ENCODE measurements around the gene GTPBP4.
A peak's percentile ranks its signal among the peaks of the same experiment; 100 is the strongest.

The GTPBP4 gene

GRCh38 chr10:987870-988666 is at the start of gene GTPBP4:
GTPBP4 (plus strand) TSS chr10:988434; CDS start chr10:988480, 46 bp downstream.
- DNase-seq, result peak; percentile 77

- no peak for DNase-seq
These were observed 49.1 kb upstream of the GTPBP4 start for GRCh38 chr10:938941-939678.

GRCh38 chr10:943334-944033 is 44.8 kb upstream of the GTPBP4 start:
- no peak for DNase-seq

GRCh38 chr10:944034-944831 is 44.0 kb upstream of the GTPBP4 start:
- DNase-seq, result no peak

- no peak for DNase-seq
These were observed 42.5 kb upstream of the GTPBP4 start for GRCh38 chr10:945778-946177.

- no peak for DNase-seq
These were observed 41.2 kb upstream of the GTPBP4 start for GRCh38 chr10:947051-947450.

- no peak for DNase-seq
These were observed 40.4 kb upstream of the GTPBP4 start for GRCh38 chr10:947881-948280.

- no peak for DNase-seq
These were observed 39.9 kb upstream of the GTPBP4 start for GRCh38 chr10:948347-948746.

- DNase-seq, result no peak
These were observed 38.8 kb upstream of the GTPBP4 start for GRCh38 chr10:949446-949845.

GRCh38 chr10:953836-954235 is 34.4 kb upstream of the GTPBP4 start:
- no peak for DNase-seq

GRCh38 chr10:954396-954795 is 33.8 kb upstream of the GTPBP4 start:
- no peak for DNase-seq

GRCh38 chr10:955127-955819 is 33.0 kb upstream of the GTPBP4 start:
- DNase-seq, result no peak

GRCh38 chr10:955820-956217 is 32.4 kb upstream of the GTPBP4 start:
- no peak for DNase-seq

- no peak for DNase-seq
These were observed 30.1 kb upstream of the GTPBP4 start for GRCh38 chr10:958106-958505.

- no peak for DNase-seq
These were observed 29.4 kb upstream of the GTPBP4 start for GRCh38 chr10:958856-959255.

- no peak for DNase-seq
These were observed 25.9 kb upstream of the GTPBP4 start for GRCh38 chr10:962342-962741.

GRCh38 chr10:963186-963585 is 25.0 kb upstream of the GTPBP4 start:
- no peak for DNase-seq

- no peak for DNase-seq
These were observed 24.6 kb upstream of the GTPBP4 start for GRCh38 chr10:963655-964054.

- no peak for DNase-seq
These were observed 23.8 kb upstream of the GTPBP4 start for GRCh38 chr10:964321-964987.

- DNase-seq, result no peak
These were observed 23.2 kb upstream of the GTPBP4 start for GRCh38 chr10:964988-965417.

- no peak for DNase-seq
These were observed 21.6 kb upstream of the GTPBP4 start for GRCh38 chr10:966466-967235.

Data from T1000 (cell line).